Stimulated activated CD4-positive, alpha-beta T cell treated with anti-CD3 and anti-CD28 coated beads, TNF-alpha, amount 100 ng/mL, for 1 hour (primary cell): ENCODE measurements around the gene PDE3A.
"Not testable (repeated sequence)": the region's sequence is repeated elsewhere in the genome, so short reads cannot be mapped to it uniquely, and the experiment has no call there.

ENCODE experiments used
- DNase-seq, 3 donors: peaks; one replicate each; pipeline ENCODE4 v3.0.0-alpha.2; 2020; ENCODE audit warnings: low read depth in 3 of 3, low spot score in 1 of 3

The PDE3A gene

GRCh38 chr12:20372326-20373096 is 4.2 kb downstream of the PDE3A start:
- DNase-seq, result no peak

- DNase-seq, result no peak
Measured at GRCh38 chr12:20374795-20375194, 6.5 kb downstream of the PDE3A start.

GRCh38 chr12:20375560-20375959 is 7.2 kb downstream of the PDE3A start:
- no peak for DNase-seq

- no peak for DNase-seq
Measured at GRCh38 chr12:20376984-20377383, 8.6 kb downstream of the PDE3A start.

- DNase-seq, result no peak
Measured at GRCh38 chr12:20377750-20378149, 9.4 kb downstream of the PDE3A start.

- DNase-seq, result no peak
Measured at GRCh38 chr12:20382117-20382516, 13.8 kb downstream of the PDE3A start.

- no peak for DNase-seq
Measured at GRCh38 chr12:20383612-20384011, 15.3 kb downstream of the PDE3A start.

- not testable (repeated sequence) for DNase-seq
Measured at GRCh38 chr12:20384836-20385235, 16.5 kb downstream of the PDE3A start.

GRCh38 chr12:20390846-20391245 is 22.5 kb downstream of the PDE3A start:
- no peak for DNase-seq

GRCh38 chr12:20392339-20392738 is 24.0 kb downstream of the PDE3A start:
- no peak for DNase-seq

- no peak for DNase-seq
Measured at GRCh38 chr12:20393707-20394106, 25.4 kb downstream of the PDE3A start.

- no peak for DNase-seq
Measured at GRCh38 chr12:20395791-20396550, 27.6 kb downstream of the PDE3A start.

- DNase-seq, result no peak
Measured at GRCh38 chr12:20398686-20399085, 30.3 kb downstream of the PDE3A start.

GRCh38 chr12:20400003-20400402 is 31.7 kb downstream of the PDE3A start:
- no peak for DNase-seq

GRCh38 chr12:20403230-20403629 is 34.9 kb downstream of the PDE3A start:
- DNase-seq, result no peak

- no peak for DNase-seq
Measured at GRCh38 chr12:20404576-20405346, 36.4 kb downstream of the PDE3A start.

- no peak for DNase-seq
Measured at GRCh38 chr12:20409607-20410377, 41.5 kb downstream of the PDE3A start.

GRCh38 chr12:20410734-20411133 is 42.4 kb downstream of the PDE3A start:
- DNase-seq, result no peak

- DNase-seq, result no peak
Measured at GRCh38 chr12:20411345-20411744, 43.0 kb downstream of the PDE3A start.

GRCh38 chr12:20415028-20415427 is 46.7 kb downstream of the PDE3A start:
- no peak for DNase-seq

- no peak for DNase-seq
Measured at GRCh38 chr12:20415641-20416040, 47.3 kb downstream of the PDE3A start.
